ENCODE data around the gene CTNNA3. TPM values are rescaled to one million over a fixed set of nuclear protein-coding genes. Genes with fewer than 3 reads are reported as not detected.

CTNNA3 gene
- total and polyA plus RNA-seq, 2 of the 4 experiments (the other 2 are of a cell fraction), result 0.19 to 0.90 TPM

- no peak overlapping the region for H2BK15ac ChIP-seq (ENCODE audit: low read depth, low read length)
- H3K79me1 ChIP-seq (ENCODE audit: low read depth in 1 of 2, low read length in 2 of 2), result no peaks in the 10 kb centered on the region
- H2BK120ac ChIP-seq (ENCODE audit: low read depth, low read length), result no peak overlapping the region
- H3K9ac ChIP-seq (ENCODE audit: low read depth, low read length), result no peak overlapping the region
- H3K9me1 ChIP-seq (ENCODE audit: insufficient read depth, low read length), result no peaks in the 10 kb centered on the region
- H2BK20ac ChIP-seq (ENCODE audit: low read depth, low read length), result no peak overlapping the region
- ATAC-seq (ENCODE audit: low read depth) (no peak), DNase-seq (no peak)
- no TSS peak for BruUV-seq (replicated peaks)
- no peak overlapping the region for H2AK9ac ChIP-seq (replicated peaks; ENCODE audit: low read depth, low read length, poor library complexity)
- no peaks in the 10 kb centered on the region for H3K4me1 ChIP-seq (ENCODE audit: control insufficient read depth, insufficient read depth, low read length)
- H3K36me3 ChIP-seq (ENCODE audit: control insufficient read depth, insufficient read depth, low read length), result no peaks in the 10 kb centered on the region
- no peak overlapping the region for H2AK5ac ChIP-seq (ENCODE audit: low read depth, low read length)
- H4K5ac ChIP-seq (ENCODE audit: low read depth, low read length), result no peak overlapping the region
- H3K27ac ChIP-seq (ENCODE audit: insufficient read depth, low read length), result no peak overlapping the region
- in situ Hi-C loops (cut with MboI; ENCODE audit: low sequenced_read_pairs), result no loop called here
- no peak overlapping the region for H3K4ac ChIP-seq (ENCODE audit: low read depth, low read length)
- ChIA-PET POLR2A (ENCODE audit: unreplicated experiment) (no interaction called here), CTCF (no interaction called here)
- dilution Hi-C loops (cut with HindIII; ENCODE audit: low sequenced_read_pairs, unreplicated experiment), result no loop called here
- no peak overlapping the region for H3K23ac ChIP-seq (ENCODE audit: low read depth, low read length)
- no peak overlapping the region for H3K56ac ChIP-seq (ENCODE audit: extremely low read depth, insufficient read depth, low read length)
- TF ChIP-seq USF2 (IDR thresholded peaks at IDR 0.05; ENCODE audit: low read depth, low read length) (no peak), RFX5 (IDR thresholded peaks at IDR 0.05; ENCODE audit: low read depth, low read length) (no peak), FOS (IDR thresholded peaks at IDR 0.05; ENCODE audit: low read depth, low read length) (no peak), NFE2L2 (IDR thresholded peaks at IDR 0.05; ENCODE audit: low read depth, low read length) (no peak), CEBPB (IDR thresholded peaks at IDR 0.05; ENCODE audit: low read depth, low read length) (no peak)
- H4K20me1 ChIP-seq (ENCODE audit: insufficient read depth, low read length), result no peaks in the 10 kb centered on the region
- intact Hi-C loops (cut with micrococcal nuclease), result no loop called here
- no peak overlapping the region for H2BK5ac ChIP-seq (ENCODE audit: low read depth, low read length, poor library complexity, severe bottlenecking)
- H3K27me3 ChIP-seq (ENCODE audit: control insufficient read depth, insufficient read depth, low read length), result no peaks in the 10 kb centered on the region
- H3K4me3 ChIP-seq (ENCODE audit: insufficient read depth, low read depth, low read length), result no peak overlapping the region
- no peak overlapping the region for H4K91ac ChIP-seq (ENCODE audit: insufficient read depth, low read depth, low read length)
- no peak overlapping the region for H2AFZ ChIP-seq (replicated peaks; ENCODE audit: low read length, poor library complexity)
- no peak overlapping the region for H3K18ac ChIP-seq (ENCODE audit: low read depth, low read length)
- H3K4me2 ChIP-seq (ENCODE audit: low read depth, low read length), result no peak overlapping the region
- H4K8ac ChIP-seq (ENCODE audit: low read depth in 2 of 2, low read length in 2 of 2), result no peak overlapping the region
- H3K9me3 ChIP-seq (ENCODE audit: control insufficient read depth, insufficient read depth, low read length), result no peaks in the 10 kb centered on the region
- no peak overlapping the region for H3K14ac ChIP-seq (replicated peaks; ENCODE audit: low read depth, low read length)
Measured at GRCh38 chr10:67087135-67087425, 608.9 kb downstream of the CTNNA3 start.
